GM23248 (cell line): ENCODE measurements around the gene CUX1. TPM values are rescaled to one million over a fixed set of nuclear protein-coding genes. Genes with fewer than 3 reads are reported as not detected.

ENCODE experiments used
- DNase-seq: peaks from one replicate; pipeline ENCODE4 v3.0.0-alpha.2; 2015
- H2AFZ ChIP-seq: fragments of 200-600 bp; sonication (generic); 2 replicates; pipeline ENCODE4 v1.6.1; 2016; ENCODE audit warnings: antibody characterized with exemption
- H3F3A ChIP-seq: fragments of 200-600 bp; sonication (generic); 2 replicates; pipeline ENCODE4 v1.6.1; 2016; ENCODE audit warnings: mild to moderate bottlenecking, antibody characterized with exemption, mixed run types; ENCODE audit not compliant: insufficient read depth
- H3K27ac ChIP-seq: fragments of 200-600 bp; sonication (generic); 2 replicates; pipeline ENCODE4 v1.5.1; 2016; ENCODE audit warnings: mild to moderate bottlenecking
- H3K27me3 ChIP-seq: fragments of 200-600 bp; sonication (generic); replicated peaks from 2 replicates; pipeline ENCODE4 v1.6.1; 2016; ENCODE audit warnings: mild to moderate bottlenecking; ENCODE audit not compliant: insufficient read depth
- H3K36me3 ChIP-seq: fragments of 200-600 bp; sonication (generic); 2 replicates; pipeline ENCODE4 v1.6.1; 2016; ENCODE audit warnings: low read depth, mild to moderate bottlenecking
- H3K4me1 ChIP-seq: fragments of 200-600 bp; sonication (generic); 2 replicates; pipeline ENCODE4 v1.6.1; 2016; ENCODE audit warnings: mild to moderate bottlenecking; ENCODE audit not compliant: insufficient read depth
- H3K4me2 ChIP-seq: fragments of 200-600 bp; sonication (generic); one replicate; pipeline ENCODE4 v1.6.1; 2016; ENCODE audit warnings: mild to moderate bottlenecking; ENCODE audit not compliant: unreplicated experiment
- H3K4me3 ChIP-seq: fragments of 200-600 bp; sonication (generic); 2 replicates; pipeline ENCODE4 v1.5.1; 2016; ENCODE audit warnings: mild to moderate bottlenecking
- H3K79me2 ChIP-seq: fragments of 200-600 bp; sonication (generic); 2 replicates; pipeline ENCODE4 v1.6.1; 2016; ENCODE audit warnings: mild to moderate bottlenecking; ENCODE audit not compliant: insufficient read depth
- H3K9ac ChIP-seq: fragments of 200-600 bp; sonication (generic); 2 replicates; pipeline ENCODE4 v1.6.1; 2016; ENCODE audit warnings: mild to moderate bottlenecking
- H3K9me2 ChIP-seq: fragments of 200-600 bp; sonication (generic); 2 replicates; pipeline ENCODE4 v1.6.1; 2016; ENCODE audit warnings: mixed run types, mild to moderate bottlenecking, moderate library complexity; ENCODE audit not compliant: insufficient read depth
- H3K9me3 ChIP-seq: fragments of 200-600 bp; sonication (generic); one replicate; pipeline ENCODE4 v1.6.1; 2017; ENCODE audit warnings: low read depth
- H4K20me1 ChIP-seq: fragments of 200-600 bp; sonication (generic); 2 replicates; pipeline ENCODE4 v1.6.0; 2016; ENCODE audit not compliant: insufficient read depth
- EZH2 ChIP-seq: fragments of 200-600 bp; sonication (generic); IDR thresholded peaks from 2 replicates; pipeline ENCODE4 v1.6.1; 2018; ENCODE audit warnings: antibody characterized with exemption, mild to moderate bottlenecking; ENCODE audit not compliant: insufficient read depth, poor library complexity, severe bottlenecking
- EZH2phosphoT487 ChIP-seq: fragments of 200-600 bp; sonication (generic); IDR thresholded peaks from 2 replicates; pipeline ENCODE4 v1.6.1; 2018; ENCODE audit warnings: antibody characterized with exemption, moderate library complexity, mild to moderate bottlenecking, low read depth; ENCODE audit not compliant: insufficient read depth
- WGBS, 2 experiments: methylation state at CpG; one replicate each; pipeline ENCODE4 v1.1.6; 2015 to 2017; ENCODE audit warnings: low lambda C conversion rate in 2 of 2, low coverage in 1 of 2; ENCODE audit errors: missing lambda C conversion rate in 2 of 2; 5-methylcytosine and 5-hydroxymethylcytosine counted together
- in situ Hi-C: fragments of 300-500 bp; cut with MboI; formaldehyde crosslinking; loops from 2 replicates; pipeline ENCODE4 v1.15.0; 2020
- polyA plus RNA-seq: library from polyadenylated mRNA; unstranded; fragments of >200 nt; fragmentation: Nextera tagmentation; extraction: Ambion mirVana; gene quantifications from 2 replicates; pipeline ENCODE4 v1.2.1, GENCODE V29; 2016
- total RNA-seq: library from RNA; depleted of rRNA; stranded (reverse); fragments of >200 nt; shearing (Covaris generic); gene quantifications from 2 replicates; pipeline ENCODE4 v1.2.3, GENCODE V29; 2014

CUX1 gene
- total and polyA plus RNA-seq, 2 experiments from 2014 or later: 30.2 to 34.9 TPM

DNA sequence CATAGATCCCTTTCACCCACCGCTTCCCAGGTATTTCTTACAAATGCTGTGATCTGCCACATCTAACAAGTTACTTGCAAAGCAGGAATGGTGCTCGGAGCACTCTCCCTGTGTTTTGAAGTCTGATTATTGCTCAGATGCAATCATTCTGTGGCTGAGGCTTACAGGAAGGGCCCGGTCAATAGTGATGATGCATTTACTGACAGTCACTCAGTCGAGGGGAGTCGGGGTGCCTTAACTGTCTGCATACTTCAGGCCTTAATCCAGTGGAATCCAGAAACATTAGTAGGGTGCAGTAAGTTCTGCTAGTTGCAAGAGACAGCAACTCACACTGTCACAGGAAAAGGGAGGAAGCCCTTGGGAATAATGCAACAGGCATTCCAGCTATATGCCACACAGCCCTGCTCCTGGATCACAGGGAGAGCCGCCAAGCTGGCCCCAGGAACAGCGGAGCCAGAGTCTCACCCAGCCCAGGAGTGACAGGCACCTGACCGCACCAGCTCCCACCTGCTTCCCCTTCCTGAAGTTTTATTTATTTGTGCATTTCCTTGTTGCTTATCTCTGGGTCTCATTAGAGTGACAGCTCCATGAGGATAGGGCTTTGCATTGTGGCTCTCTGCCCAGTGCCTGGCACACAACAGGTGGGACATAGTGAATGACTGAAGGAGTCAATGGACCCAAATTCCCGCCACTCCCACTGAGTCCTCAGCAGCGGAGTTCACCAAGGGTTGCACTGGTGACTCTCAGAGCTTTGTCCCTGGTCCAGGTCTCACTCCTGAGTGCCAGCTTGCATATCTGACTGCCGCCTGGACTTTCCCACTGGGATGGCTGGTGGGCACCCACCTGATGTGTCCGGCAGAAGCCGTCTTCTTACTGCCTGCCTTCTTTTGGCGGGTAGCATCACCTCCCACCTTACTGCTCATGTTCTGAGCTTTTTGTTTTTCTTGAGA is 256.8 kb downstream of the CUX1 start:
- Histone ChIP-seq H3K36me3 (0 out of 2 replicates have a peak, but pooled peaks cover 4% of the 10 kb centered on the region), H3K9ac (no peak overlapping the region), H3K9me2 (no peaks in the 10 kb centered on the region), H3K79me2 (no peaks in the 10 kb centered on the region), H4K20me1 (no peaks in the 10 kb centered on the region), H3K4me2 (no peak overlapping the region), H3K27me3 (no peaks in the 10 kb centered on the region), H3K27ac (no peak overlapping the region), H3F3A (no peaks in the 10 kb centered on the region), H3K4me3 (no peak overlapping the region), H3K9me3 (no peaks in the 10 kb centered on the region), H2AFZ (no peak overlapping the region), H3K4me1 (no peaks in the 10 kb centered on the region)
- no peak for TF ChIP-seq EZH2phosphoT487
- TF ChIP-seq EZH2: no peak
- in situ Hi-C loops: no loop called here
- WGBS, 2 experiments: 93 to 96% methylated on average over 14 of the region's 14 CpGs
- no peak for DNase-seq

DNA sequence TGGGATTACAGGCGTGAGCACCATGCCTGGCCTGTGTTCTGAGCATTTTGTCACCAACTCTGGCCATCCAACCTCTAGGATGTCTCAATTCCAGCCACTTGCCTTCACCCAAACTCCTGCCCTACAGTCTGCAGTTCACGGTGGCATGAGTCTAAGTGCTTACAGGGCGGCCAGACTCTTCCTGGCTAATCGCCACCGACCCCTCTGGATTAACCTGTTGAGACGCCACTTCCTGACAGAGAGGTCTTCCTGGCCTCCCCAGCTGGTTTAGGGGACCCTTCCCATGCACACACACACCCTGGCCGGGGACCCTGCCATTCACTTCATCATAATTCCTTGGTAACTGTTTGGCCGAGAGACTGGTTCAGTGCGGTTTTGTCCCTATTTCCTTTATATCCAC is 257.7 kb downstream of the CUX1 start:
- no peaks in the 10 kb centered on the region for H3K9me2 ChIP-seq
- no peak overlapping the region for H3K27ac ChIP-seq
- DNase-seq: no peak
- 95 to 96% methylated on average over 9 of the region's 9 CpGs for WGBS, 2 experiments
- H3F3A ChIP-seq: no peaks in the 10 kb centered on the region
- H3K79me2 ChIP-seq: no peaks in the 10 kb centered on the region
- no peak overlapping the region for H3K9ac ChIP-seq
- in situ Hi-C loops: no loop called here
- H3K27me3 ChIP-seq: no peaks in the 10 kb centered on the region
- H4K20me1 ChIP-seq: no peaks in the 10 kb centered on the region
- H3K4me2 ChIP-seq: no peak overlapping the region
- no peaks in the 10 kb centered on the region for H3K9me3 ChIP-seq
- no peak for TF ChIP-seq EZH2
- TF ChIP-seq EZH2phosphoT487: no peak
- H3K4me1 ChIP-seq: no peaks in the 10 kb centered on the region
- H3K4me3 ChIP-seq: no peak overlapping the region
- H3K36me3 ChIP-seq: 0 out of 2 replicates have a peak, but pooled peaks cover 4% of the 10 kb centered on the region
- H2AFZ ChIP-seq: no peak overlapping the region

DNA sequence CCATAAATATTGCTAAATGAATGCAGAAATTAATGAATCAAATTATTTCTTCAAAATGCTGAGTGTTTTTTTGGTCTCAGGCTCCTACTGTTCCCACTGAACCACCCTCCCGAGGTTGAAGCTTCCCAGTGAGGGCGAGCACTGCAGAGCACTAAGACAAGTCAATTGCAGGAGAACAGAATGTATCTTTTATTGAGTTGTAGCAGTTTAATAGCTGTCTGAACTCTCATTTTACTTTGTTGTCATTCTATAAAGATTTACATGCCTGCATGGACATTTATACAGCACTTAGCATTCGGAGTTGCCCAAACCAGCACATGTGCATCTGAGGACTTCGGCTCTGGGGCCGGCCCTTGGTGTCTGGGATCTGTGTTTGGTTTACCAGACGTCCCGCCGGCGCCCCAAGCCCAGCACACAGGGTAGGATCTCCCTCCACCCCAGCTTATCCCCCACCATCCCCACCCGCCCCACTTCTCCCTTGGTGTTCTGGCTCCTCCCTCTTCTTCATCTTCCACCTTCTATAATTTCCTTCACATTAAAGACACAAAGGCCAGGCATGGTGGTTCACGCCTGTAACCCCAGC is 258.2 kb downstream of the CUX1 start:
- H3K9ac ChIP-seq: no peak overlapping the region
- H3K9me3 ChIP-seq: no peaks in the 10 kb centered on the region
- H3K9me2 ChIP-seq: no peaks in the 10 kb centered on the region
- H3K79me2 ChIP-seq: no peaks in the 10 kb centered on the region
- 98% methylated on average over 9 to 11 of the region's 11 CpGs for WGBS, 2 experiments
- in situ Hi-C loops: no loop called here
- H4K20me1 ChIP-seq: no peaks in the 10 kb centered on the region
- H3K4me3 ChIP-seq: no peak overlapping the region
- H3K27me3 ChIP-seq: no peaks in the 10 kb centered on the region
- no peak overlapping the region for H2AFZ ChIP-seq
- no peaks in the 10 kb centered on the region for H3K4me1 ChIP-seq
- TF ChIP-seq EZH2: no peak
- TF ChIP-seq EZH2phosphoT487: no peak
- no peak for DNase-seq
- H3K36me3 ChIP-seq: 0 out of 2 replicates have a peak, but pooled peaks cover 4% of the 10 kb centered on the region
- no peaks in the 10 kb centered on the region for H3F3A ChIP-seq
- H3K4me2 ChIP-seq: no peak overlapping the region
- no peak overlapping the region for H3K27ac ChIP-seq

DNA sequence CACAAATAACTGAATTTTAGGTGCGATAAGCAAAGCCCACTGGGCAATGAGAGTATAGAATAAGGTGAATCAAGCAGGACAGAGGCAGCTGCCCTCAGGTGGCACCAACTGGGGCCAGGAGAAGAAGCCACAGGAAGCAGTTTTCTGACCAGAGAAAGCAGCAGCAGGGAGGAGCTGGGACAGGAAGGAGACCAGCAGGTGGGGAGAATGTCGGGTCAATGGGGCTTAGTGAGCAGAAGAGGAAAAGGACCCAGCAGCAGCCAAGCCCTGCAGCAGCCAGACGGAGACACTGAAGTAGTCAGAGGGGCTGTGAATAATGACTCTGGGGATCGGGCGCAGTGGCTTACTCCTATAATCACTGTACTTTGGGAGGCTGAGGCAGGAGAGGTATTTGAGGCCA is 259.7 kb downstream of the CUX1 start:
- no peaks in the 10 kb centered on the region for H3K27me3 ChIP-seq
- no peaks in the 10 kb centered on the region for H3K79me2 ChIP-seq
- H3K4me1 ChIP-seq: no peaks in the 10 kb centered on the region
- H3K36me3 ChIP-seq: 0 out of 2 replicates have a peak, but pooled peaks cover under 1% of the 10 kb centered on the region
- TF ChIP-seq EZH2phosphoT487: no peak
- no peak for TF ChIP-seq EZH2
- H3K9me3 ChIP-seq: no peaks in the 10 kb centered on the region
- no peak overlapping the region for H3K27ac ChIP-seq
- no peaks in the 10 kb centered on the region for H3K9me2 ChIP-seq
- no peak overlapping the region for H2AFZ ChIP-seq
- H3K4me2 ChIP-seq: no peak overlapping the region
- H4K20me1 ChIP-seq: no peaks in the 10 kb centered on the region
- no peak for DNase-seq
- no peak overlapping the region for H3K9ac ChIP-seq
- WGBS, 2 experiments: 92 to 98% methylated on average over 5 of the region's 5 CpGs
- no peak overlapping the region for H3K4me3 ChIP-seq
- in situ Hi-C loops: no loop called here
- no peaks in the 10 kb centered on the region for H3F3A ChIP-seq
